Hematopoietic multipotent progenitor cell treated with erythropoietin and hydrocortisone succinate and interleukin-3 and kit ligand, for 8 days (in vitro differentiated cells): Measurements from ENCODE around the gene ZBTB8OS.
"Not testable (repeated sequence)": the region's sequence is repeated elsewhere in the genome, so short reads cannot be mapped to it uniquely, and the experiment has no call there.

ENCODE experiments used
- DNase-seq: peaks from one replicate; pipeline ENCODE4 v3.0.0-alpha.2; 2015

The ZBTB8OS gene

GRCh38 chr1:32650248-32650751 is at the start of gene ZBTB8OS:
Gene ZBTB8OS (minus strand): TSS chr1:32650550. CDS start chr1:32650529, 21 bp downstream.
- DNase-seq: peak; percentile 98

- DNase-seq: not testable (repeated sequence)
Measured at GRCh38 chr1:32696996-32697395, 46.6 kb upstream of the ZBTB8OS start.

GRCh38 chr1:32696041-32696440 is 45.7 kb upstream of the ZBTB8OS start:
- DNase-seq: no peak

- peak; percentile 76 for DNase-seq
Measured at GRCh38 chr1:32695098-32695904, 45.0 kb upstream of the ZBTB8OS start.

- DNase-seq: no peak
Measured at GRCh38 chr1:32693455-32694174, 43.3 kb upstream of the ZBTB8OS start.

- no peak for DNase-seq
Measured at GRCh38 chr1:32686387-32686786, 36.0 kb upstream of the ZBTB8OS start.

GRCh38 chr1:32685498-32685897 is 35.1 kb upstream of the ZBTB8OS start:
- no peak for DNase-seq

- no peak for DNase-seq
Measured at GRCh38 chr1:32684167-32684811, 33.9 kb upstream of the ZBTB8OS start.

GRCh38 chr1:32683397-32683796 is 33.0 kb upstream of the ZBTB8OS start:
- no peak for DNase-seq

GRCh38 chr1:32681999-32682398 is 31.6 kb upstream of the ZBTB8OS start:
- no peak for DNase-seq

GRCh38 chr1:32681509-32681908 is 31.2 kb upstream of the ZBTB8OS start:
- no peak for DNase-seq

- no peak for DNase-seq
Measured at GRCh38 chr1:32680642-32681041, 30.3 kb upstream of the ZBTB8OS start.

- DNase-seq: not testable (repeated sequence)
Measured at GRCh38 chr1:32679993-32680392, 29.6 kb upstream of the ZBTB8OS start.

GRCh38 chr1:32676945-32677344 is 26.6 kb upstream of the ZBTB8OS start:
- DNase-seq: no peak

- DNase-seq: not testable (repeated sequence)
Measured at GRCh38 chr1:32668716-32669115, 18.4 kb upstream of the ZBTB8OS start.

- DNase-seq: no peak
Measured at GRCh38 chr1:32666901-32667566, 16.7 kb upstream of the ZBTB8OS start.

- no peak for DNase-seq
Measured at GRCh38 chr1:32665915-32666314, 15.6 kb upstream of the ZBTB8OS start.

GRCh38 chr1:32659581-32659980 is 9.2 kb upstream of the ZBTB8OS start:
- no peak for DNase-seq

- DNase-seq: peak; percentile 24
Measured at GRCh38 chr1:32652244-32652962, 2.1 kb upstream of the ZBTB8OS start.

GRCh38 chr1:32651461-32652073 is 1.2 kb upstream of the ZBTB8OS start:
- no peak for DNase-seq

GRCh38 chr1:32650752-32651460 is 556 bp upstream of the ZBTB8OS start, which contains the start of gene RBBP4:
Gene RBBP4 (plus strand): TSS chr1:32651208. CDS start chr1:32651307, 99 bp downstream.
- DNase-seq: peak; percentile 96
